HCT116 (cell line): ENCODE measurements around the gene LPA. TPM values are rescaled to one million over a fixed set of nuclear protein-coding genes. Genes with fewer than 3 reads are reported as not detected.
A peak's percentile ranks its signal among the peaks of the same experiment; 100 is the strongest.

Source experiments
- ATAC-seq: fragments of 200-7000 bp; cut with Tn5 transposase; 2 replicates; pipeline ENCODE4 v1.9.1; 2020; ENCODE audit warnings: mild to moderate bottlenecking, moderate library complexity
- BruUV-seq: library from RNA; stranded (reverse); fragments of 400-500 nt; replicated peaks from 2 replicates; lab custom pipeline; 2021; lab: Mats Ljungman, UMichigan
- CTCF ChIA-PET: fragments of 300-600 bp; sonication (Branson Sonifier 250); formaldehyde crosslinking; loops from one replicate; lab custom pipeline; 2021; ENCODE audit warnings: antibody characterized with exemption; lab: Charles Lee
- POLR2A ChIA-PET: fragments of 300-600, 350-600 bp; sonication (Branson Sonifier 250); formaldehyde crosslinking; loops from one replicate; lab custom pipeline; 2021; ENCODE audit warnings: antibody characterized with exemption; lab: Charles Lee
- RAD21 ChIA-PET, 2 experiments: fragments of 300-600 bp; sonication (Branson Sonifier 250); formaldehyde crosslinking; loops; one replicate each; lab custom pipeline; 2023; ENCODE audit warnings: low total read pairs in 2 of 2; ENCODE audit not compliant: uncharacterized antibody in 2 of 2, unreplicated experiment in 2 of 2, low non-redundant PET in 1 of 2; lab: Charles Lee
- DNase-seq: peaks from one replicate; pipeline ENCODE4 v3.0.0-alpha.2; 2010; ENCODE audit warnings: low read depth, low spot score
- H2AFZ ChIP-seq: fragments of 200-600 bp; shearing (Covaris generic), sonication (generic); 2 replicates; pipeline ENCODE4 v1.6.1; 2017; ENCODE audit warnings: low read depth, mixed run types, mixed read lengths, antibody characterized with exemption, low read length; ENCODE audit not compliant: poor library complexity, severe bottlenecking
- H3K27ac ChIP-seq: 2 replicates; pipeline ENCODE4 v1.5.1; 2012; ENCODE audit warnings: low read depth, low read length
- H3K27me3 ChIP-seq: fragments of 200-600 bp; sonication (generic); 2 replicates; pipeline ENCODE4 v1.6.1; 2016; ENCODE audit warnings: mixed run types, low read length, mixed read lengths; ENCODE audit not compliant: insufficient read depth
- H3K36me3 ChIP-seq, 2 experiments: fragments of 200-500 bp in 1 of 2; fragments of 200-600 bp in 1 of 2; sonication (Bioruptor generic) in 1 of 2; sonication (generic) in 1 of 2; 2 replicates each; pipeline versions ENCODE4 v1.5.1 to v1.6.1; 2014 to 2016; ENCODE audit warnings: low read length in 2 of 2, inconsistent platforms in 1 of 2, mixed read lengths in 1 of 2, mixed run types in 1 of 2; ENCODE audit not compliant: insufficient read depth in 2 of 2, control insufficient read depth in 1 of 2
- H3K4me1 ChIP-seq, 2 experiments: fragments of 200-600 bp in 1 of 2; sonication (generic) in 1 of 2; 2 replicates each; pipeline versions ENCODE4 v1.5.1 to v1.6.1; 2012 to 2017; ENCODE audit warnings: low read length in 2 of 2, inconsistent platforms in 1 of 2, mild to moderate bottlenecking in 1 of 2, mixed read lengths in 1 of 2, mixed run types in 1 of 2, moderate library complexity in 1 of 2; ENCODE audit not compliant: insufficient read depth in 2 of 2, control insufficient read depth in 1 of 2
- H3K4me2 ChIP-seq: fragments of 200-600 bp; sonication (generic); 2 replicates; pipeline ENCODE4 v1.6.1; 2017; ENCODE audit warnings: mixed run types, low read length, mixed read lengths
- H3K4me3 ChIP-seq, 2 experiments: fragments of 200-600 bp in 1 of 2; sonication (generic) in 1 of 2; replicated peaks in 1 of 2; 2 replicates each; pipeline ENCODE4 v1.5.1; 2011 to 2016; ENCODE audit warnings: low read length in 2 of 2, control low read depth in 1 of 2, low read depth in 1 of 2, mild to moderate bottlenecking in 1 of 2, mixed read lengths in 1 of 2, mixed run types in 1 of 2
- H3K79me2 ChIP-seq: fragments of 200-600 bp; sonication (generic); 2 replicates; pipeline ENCODE4 v1.6.1; 2017; ENCODE audit warnings: mild to moderate bottlenecking, mixed run types, low read length, moderate library complexity, mixed read lengths; ENCODE audit not compliant: insufficient read depth
- H3K9ac ChIP-seq: fragments of 200-600 bp; sonication (generic); 2 replicates; pipeline ENCODE4 v1.6.1; 2016; ENCODE audit warnings: low read length, mixed read lengths
- H3K9me2 ChIP-seq: fragments of 200-600 bp; sonication (generic), shearing (Covaris generic); 2 replicates; pipeline ENCODE4 v1.6.1; 2017; ENCODE audit warnings: mixed run types, mild to moderate bottlenecking, moderate library complexity; ENCODE audit not compliant: insufficient read depth
- H3K9me3 ChIP-seq, 2 experiments: fragments of 200-500 bp in 1 of 2; fragments of 200-600 bp in 1 of 2; sonication (Bioruptor generic) in 1 of 2; sonication (generic) in 1 of 2; 2 replicates each; pipeline ENCODE4 v1.6.1; 2014 to 2017; ENCODE audit warnings: low read length in 2 of 2, mixed read lengths in 2 of 2, inconsistent platforms in 1 of 2, low read depth in 1 of 2, mild to moderate bottlenecking in 1 of 2, mixed run types in 1 of 2, moderate library complexity in 1 of 2; ENCODE audit not compliant: control insufficient read depth in 1 of 2, insufficient read depth in 1 of 2
- H4K20me1 ChIP-seq: fragments of 200-600 bp; sonication (generic), shearing (Covaris generic); 2 replicates; pipeline ENCODE4 v1.6.1; 2017; ENCODE audit warnings: mixed run types, mild to moderate bottlenecking, moderate library complexity; ENCODE audit not compliant: insufficient read depth
- CTCF ChIP-seq, 3 experiments: fragments of 200-600 bp in 1 of 3; sonication (generic) in 1 of 3; IDR thresholded peaks in 2 of 3; conservative IDR thresholded peaks in 1 of 3; 2 replicates each; pipeline ENCODE4 v1.5.1; 2012 to 2017; ENCODE audit warnings: low read depth in 2 of 3, low read length in 2 of 3, antibody characterized with exemption in 1 of 3, borderline replicate concordance in 1 of 3, control low read depth in 1 of 3, mild to moderate bottlenecking in 1 of 3, mixed read lengths in 1 of 3, mixed run types in 1 of 3, moderate library complexity in 1 of 3; ENCODE audit not compliant: insufficient read depth in 1 of 3
- ELF1 ChIP-seq: IDR thresholded peaks from 2 replicates; pipeline ENCODE4 v1.6.1; 2012; ENCODE audit warnings: low read depth, borderline replicate concordance
- EZH2 ChIP-seq: fragments of 200-600 bp; sonication (generic); IDR thresholded peaks from 2 replicates; pipeline ENCODE4 v1.6.1; 2017; ENCODE audit warnings: antibody characterized with exemption, mixed run types
- EZH2phosphoT487 ChIP-seq: fragments of 200-600 bp; IDR thresholded peaks from 2 replicates; pipeline ENCODE4 v1.6.1; 2018; ENCODE audit warnings: antibody characterized with exemption, borderline replicate concordance
- POLR2A ChIP-seq: IDR thresholded peaks from 2 replicates; pipeline ENCODE4 v1.7.0; 2011; ENCODE audit warnings: borderline replicate concordance; ENCODE audit not compliant: insufficient read depth, insufficient read length; ENCODE audit errors: extremely low read depth
- RAD21 ChIP-seq: IDR thresholded peaks from 2 replicates; pipeline ENCODE4 v1.6.1; 2012; ENCODE audit warnings: low read depth, mild to moderate bottlenecking
- intact Hi-C: fragments of 100-400 bp; cut with micrococcal nuclease; formaldehyde crosslinking; loops from 2 replicates; pipeline ENCODE4 v1.10.0; 2022
- total RNA-seq: library from RNA; stranded (reverse); gene quantifications from one replicate; pipeline ENCODE4 v1.2.1, GENCODE V29; 2021; ENCODE audit not compliant: unreplicated experiment

The LPA gene
- total RNA-seq, 1 experiment from 2014 or later, result not detected

GRCh38 chr6:160668589-160668988 is 4.5 kb upstream of the LPA start:
- Histone ChIP-seq H4K20me1 (no peaks in the 10 kb centered on the region), H3K27ac (no peak overlapping the region), H3K4me1 (no peaks in the 10 kb centered on the region), H2AFZ (no peak overlapping the region), H3K79me2 (no peaks in the 10 kb centered on the region), H3K4me3 (no peak overlapping the region), H3K4me2 (no peak overlapping the region), H3K9ac (no peak overlapping the region), H3K9me2 (no peaks in the 10 kb centered on the region), H3K9me3 (no peaks in the 10 kb centered on the region), H3K27me3 (0 out of 2 replicates have a peak, but pooled peaks cover 9% of the 10 kb centered on the region), H3K36me3 (no peaks in the 10 kb centered on the region)
- DNase-seq (no peak), ATAC-seq (no peak)
- RAD21 ChIA-PET, result no interaction called here
- no TSS peak for BruUV-seq
- CTCF ChIA-PET, result no interaction called here
- no peak for TF ChIP-seq EZH2phosphoT487
- TF ChIP-seq ELF1, result no peak
- TF ChIP-seq EZH2, result no peak
- TF ChIP-seq CTCF (IDR thresholded peaks at IDR 0.05 in 2 of 3, conservative IDR thresholded peaks at IDR 0.05 in 1 of 3; ENCODE audit: borderline replicate concordance in 1 of 3, insufficient read depth in 1 of 3, low read depth in 2 of 3, low read length in 2 of 3), result no peak
- POLR2A ChIA-PET, result no interaction called here
- intact Hi-C loops, result loop anchor here (1.0 to 10.0 kb wide), 2 partner anchors 148 to 804 kb away; no protein-coding TSS in a partner anchor

GRCh38 chr6:160667639-160668481 is 3.8 kb upstream of the LPA start:
- H4K20me1 ChIP-seq, result no peaks in the 10 kb centered on the region
- RAD21 ChIA-PET, result no interaction called here
- H3K9ac ChIP-seq, result no peak overlapping the region
- H3K27ac ChIP-seq, result no peak overlapping the region
- BruUV-seq, result no TSS peak
- H2AFZ ChIP-seq, result no peak overlapping the region
- POLR2A ChIA-PET, result no interaction called here
- CTCF ChIA-PET, result interaction anchor here (2.2 kb wide), 1 partner anchor 148 kb away, joined by 10 read pairs; no protein-coding TSS in a partner anchor
- H3K9me3 ChIP-seq, result no peaks in the 10 kb centered on the region
- no peak for TF ChIP-seq POLR2A
- peak; percentile 52 to 86 (median 77); a peak in 5 of 6 replicates for TF ChIP-seq CTCF (IDR thresholded peaks at IDR 0.05 in 2 of 3, conservative IDR thresholded peaks at IDR 0.05 in 1 of 3; ENCODE audit: borderline replicate concordance in 1 of 3, insufficient read depth in 1 of 3, low read depth in 2 of 3, low read length in 2 of 3)
- TF ChIP-seq RAD21, result peak; percentile 81
- H3K9me2 ChIP-seq, result no peaks in the 10 kb centered on the region
- no peak overlapping the region for H3K4me3 ChIP-seq
- no peaks in the 10 kb centered on the region for H3K4me1 ChIP-seq
- intact Hi-C loops, result loop anchor here (1.0 to 10.0 kb wide), 2 partner anchors 148 to 803 kb away; no protein-coding TSS in a partner anchor
- H3K4me2 ChIP-seq, result no peak overlapping the region
- no peaks in the 10 kb centered on the region for H3K79me2 ChIP-seq
- DNase-seq (peak; percentile 35), ATAC-seq (peak; percentile 94)
- no peaks in the 10 kb centered on the region for H3K36me3 ChIP-seq
- 0 out of 2 replicates have a peak, but pooled peaks cover 11% of the 10 kb centered on the region for H3K27me3 ChIP-seq
